Tibial artery (tissue), 4 donors: ENCODE measurements around the gene CYP27C1.

Experiments
- DNase-seq, 2 donors: peaks; one replicate each; pipeline ENCODE4 v3.0.0-alpha.2; 2019
- H3K27ac ChIP-seq, 2 donors: fragments of 200-600 bp; sonication (generic) in 1 of 2; 1 replicate in 1 of 2; 2 replicates in 1 of 2; pipeline ENCODE4 v1.5.1; 2018 to 2019; ENCODE audit warnings: mild to moderate bottlenecking in 1 of 2
- H3K27me3 ChIP-seq, 2 donors: fragments of 200-600 bp; sonication (generic) in 1 of 2; one replicate each; pipeline versions ENCODE4 v1.5.1 to v1.6.0; 2016 to 2019
- H3K36me3 ChIP-seq, 3 donors: fragments of 200-600 bp; sonication (generic) in 2 of 3; one replicate each; pipeline ENCODE4 v1.5.1; 2016 to 2019; ENCODE audit warnings: mild to moderate bottlenecking in 2 of 3
- H3K4me1 ChIP-seq, 4 donors: fragments of 200-600 bp; sonication (generic) in 2 of 4; 1 replicate in 3 of 4; 2 replicates in 1 of 4; pipeline ENCODE4 v1.5.1; 2016 to 2019
- H3K4me3 ChIP-seq, 2 donors: fragments of 200-600 bp; sonication (generic) in 1 of 2; 1 replicate in 1 of 2; 2 replicates in 1 of 2; pipeline ENCODE4 v1.5.1; 2018 to 2019; ENCODE audit warnings: mild to moderate bottlenecking in 2 of 2
- H3K9me3 ChIP-seq, 3 donors: fragments of 200-600 bp; sonication (generic) in 1 of 3; one replicate each; pipeline ENCODE4 v1.5.1; 2016 to 2019
- CTCF ChIP-seq, 2 experiments: fragments of 200-600 bp in 1 of 2; fragments of 450-650 bp in 1 of 2; IDR thresholded peaks; one replicate each; pipeline ENCODE4 v1.5.1; 2017 to 2019; ENCODE audit warnings: antibody characterized with exemption in 2 of 2, mild to moderate bottlenecking in 1 of 2, moderate library complexity in 1 of 2
- intact Hi-C: fragments of 100-400 bp; cut with DNase I; formaldehyde crosslinking; loops from one replicate; pipeline ENCODE4 v1.15.0; 2023; ENCODE audit warnings: low total_unique reads

Gene CYP27C1

GRCh38 chr2:127172306-127172705, 47.8 kb downstream of the CYP27C1 start:
- Histone ChIP-seq H3K4me1 (peaks cover 5 to 18% (median 16%) of the 10 kb centered on the region in 4 donors), H3K27ac (no peak overlapping the region), H3K36me3 (no peaks in the 10 kb centered on the region), H3K9me3 (no peaks in the 10 kb centered on the region), H3K27me3 (no peaks in the 10 kb centered on the region), H3K4me3 (no peak overlapping the region)
- DNase-seq = no peak
- intact Hi-C loops = no loop called here
- TF ChIP-seq CTCF (IDR thresholded peaks at IDR 0.05) = no peak

- no peaks in the 10 kb centered on the region for H3K36me3 ChIP-seq
- DNase-seq = no peak
These were observed 49.5 kb downstream of the CYP27C1 start for GRCh38 chr2:127170452-127171197.

GRCh38 chr2:127170021-127170420, 50.1 kb downstream of the CYP27C1 start:
- no peaks in the 10 kb centered on the region for H3K27me3 ChIP-seq
- no peak for DNase-seq
- H3K27ac ChIP-seq = no peak overlapping the region
- intact Hi-C loops = no loop called here
- no peak overlapping the region for H3K4me3 ChIP-seq
- no peaks in the 10 kb centered on the region for H3K36me3 ChIP-seq
- no peaks in the 10 kb centered on the region for H3K9me3 ChIP-seq
- peaks cover 0 to 5% (median 3%) of the 10 kb centered on the region in 4 donors for H3K4me1 ChIP-seq
- TF ChIP-seq CTCF (IDR thresholded peaks at IDR 0.05) = no peak

More at GRCh38 chr2:127170452-127171197, 49.5 kb downstream of the CYP27C1 start:
- intact Hi-C loops = no loop called here
- H3K27me3 ChIP-seq = no peaks in the 10 kb centered on the region
- no peak overlapping the region for H3K27ac ChIP-seq
- peaks cover 5 to 9% (median 7%) of the 10 kb centered on the region in 4 donors for H3K4me1 ChIP-seq
- no peak overlapping the region for H3K4me3 ChIP-seq
- no peak for TF ChIP-seq CTCF (IDR thresholded peaks at IDR 0.05)
- H3K9me3 ChIP-seq = no peaks in the 10 kb centered on the region

GRCh38 chr2:127169066-127169660, 50.9 kb downstream of the CYP27C1 start:
- Histone ChIP-seq H3K4me3 (no peak overlapping the region), H3K9me3 (no peaks in the 10 kb centered on the region), H3K27me3 (no peaks in the 10 kb centered on the region), H3K36me3 (no peaks in the 10 kb centered on the region), H3K27ac (no peak overlapping the region), H3K4me1 (no peaks in the 10 kb centered on the region)
- DNase-seq = no peak
- intact Hi-C loops = no loop called here
- TF ChIP-seq CTCF (IDR thresholded peaks at IDR 0.05) = no peak

- Histone ChIP-seq H3K27me3 (no peaks in the 10 kb centered on the region), H3K9me3 (no peaks in the 10 kb centered on the region), H3K36me3 (no peaks in the 10 kb centered on the region), H3K4me1 (no peaks in the 10 kb centered on the region), H3K27ac (no peak overlapping the region), H3K4me3 (no peak overlapping the region)
- intact Hi-C loops = no loop called here
- no peak for TF ChIP-seq CTCF (IDR thresholded peaks at IDR 0.05)
- DNase-seq = no peak
These were observed 53.8 kb downstream of the CYP27C1 start for GRCh38 chr2:127166231-127166860.
